ENCODE results near the gene PNRC2. TPM values are rescaled to one million over a fixed set of nuclear protein-coding genes. Genes with fewer than 3 reads are reported as not detected.

The PNRC2 gene
- total and polyA plus RNA-seq, 2 donors (not counting 3 experiments of a cell fraction or from before 2014, with no cell fraction given), result 70.2 to 77.8 TPM

GRCh38 chr1:23966973-23967493 is 7.4 kb downstream of the PNRC2 start:
- CTCF ChIA-PET, result interaction anchor here (1.1 to 4.8 kb wide), 3 partner anchors 9 to 61 kb away, joined by 3 to 30 read pairs (median 4); no protein-coding TSS in a partner anchor
- no peaks in the 10 kb centered on the region for H3K9me1 ChIP-seq (replicated peaks; ENCODE audit: control insufficient read depth, extremely low read depth, insufficient read depth, low read length)
- BruUV-seq (replicated peaks), result no TSS peak

More at GRCh38 chr1:23966973-23967493, 7.4 kb downstream of the PNRC2 start:
- intact Hi-C loops (cut with micrococcal nuclease), result no loop called here
- H3K27me3 ChIP-seq (ENCODE audit: control insufficient read depth in 2 of 2, insufficient read depth in 2 of 2, low read length in 2 of 2), result no peaks in the 10 kb centered on the region
- peaks cover 30% of the 10 kb centered on the region for H3K79me2 ChIP-seq (ENCODE audit: control insufficient read depth, insufficient read depth, low read length)
- no peaks in the 10 kb centered on the region for H3K9me3 ChIP-seq (replicated peaks; ENCODE audit: control insufficient read depth, insufficient read depth, low read length)
- DNase-seq (ENCODE audit: low read depth, low spot score) (no peak), FAIRE-seq (no peak)
- H3K9ac ChIP-seq (replicated peaks; ENCODE audit: extremely low read depth, insufficient read depth, low read length), result no peak overlapping the region
- no peak overlapping the region for H3K4me3 ChIP-seq (replicated peaks in 1 of 3; ENCODE audit: insufficient read depth in 1 of 3, low read depth in 1 of 3, low read length in 3 of 3)
- no peak overlapping the region for H3K4me2 ChIP-seq (ENCODE audit: insufficient read depth, low read length)
- dilution Hi-C loops (cut with MboI; ENCODE audit: extremely low pct_ligation_motif_present, low sequenced_read_pairs), result no loop called here
- TF ChIP-seq POLR2AphosphoS5 (IDR thresholded peaks at IDR 0.05; ENCODE audit: insufficient read depth, low read depth, low read length), result no peak
- TF ChIP-seq FOS (IDR thresholded peaks at IDR 0.05; ENCODE audit: borderline replicate concordance, insufficient read depth, low read length), result no peak
- TF ChIP-seq JUN (IDR thresholded peaks at IDR 0.05; ENCODE audit: borderline replicate concordance, insufficient read depth, insufficient read length, low read depth), result no peak
- TF ChIP-seq EZH2 (IDR thresholded peaks at IDR 0.05; ENCODE audit: borderline replicate concordance, low read depth, low read length, severe bottlenecking), result no peak
- TF ChIP-seq MYC (IDR thresholded peaks at IDR 0.05; ENCODE audit: low read depth, low read length), result no peak
- TF ChIP-seq, protein P1, sequence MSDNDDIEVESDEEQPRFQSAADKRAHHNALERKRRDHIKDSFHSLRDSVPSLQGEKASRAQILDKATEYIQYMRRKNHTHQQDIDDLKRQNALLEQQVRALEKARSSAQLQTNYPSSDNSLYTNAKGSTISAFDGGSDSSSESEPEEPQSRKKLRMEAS (IDR thresholded peaks at IDR 0.05; ENCODE audit: insufficient read depth, insufficient read length), result no peak
- no peak for TF ChIP-seq POLR2A (IDR thresholded peaks at IDR 0.05; ENCODE audit: low read depth, low read length)
- TF ChIP-seq CTCF (IDR thresholded peaks at IDR 0.05; ENCODE audit: extremely low read depth in 1 of 2, insufficient read depth in 1 of 2, low read depth in 1 of 2, low read length in 2 of 2), result no peak
- TF ChIP-seq GATA2 (IDR thresholded peaks at IDR 0.05; ENCODE audit: insufficient read depth, insufficient read length, low read depth, low read length), result no peak
- H2AFZ ChIP-seq (ENCODE audit: low read depth, low read length), result no peak overlapping the region
- POLR2A ChIA-PET, result no interaction called here
- H3K4me1 ChIP-seq (ENCODE audit: control insufficient read depth, extremely low read depth, insufficient read depth, low read length), result peaks cover 5% of the 10 kb centered on the region
- H3K36me3 ChIP-seq (ENCODE audit: control insufficient read depth in 2 of 2, extremely low read depth in 1 of 2, insufficient read depth in 2 of 2, low read length in 2 of 2), result peaks cover 3 to 29% of the 10 kb centered on the region in 2 experiments
- peaks cover 5% of the 10 kb centered on the region for H4K20me1 ChIP-seq (replicated peaks; ENCODE audit: control insufficient read depth, extremely low read depth, insufficient read depth, low read length)
- H3K27ac ChIP-seq (ENCODE audit: insufficient read depth, low read depth, low read length), result no peak overlapping the region

All from endothelial cell of umbilical vein (primary cell).